MCF 10A (cell line): ENCODE measurements around the gene RECK. TPM values are rescaled to one million over a fixed set of nuclear protein-coding genes. Genes with fewer than 3 reads are reported as not detected.
A peak's percentile ranks its signal among the peaks of the same experiment; 100 is the strongest.

ENCODE experiments used
- BruUV-seq: library from RNA; stranded (reverse); fragments of 400-500 nt; replicated peaks from 2 replicates; lab custom pipeline; 2021; lab: Mats Ljungman, UMichigan
- CTCF ChIA-PET: fragments of 300-600 bp; sonication (Branson Sonifier 250); formaldehyde crosslinking; extraction: SDS; loops from one replicate; lab custom pipeline; 2021; ENCODE audit warnings: antibody characterized with exemption, inconsistent platforms; lab: Yijun Ruan, JAX
- POLR2A ChIA-PET: fragments of 300-600, 350-650 bp; sonication (Branson Sonifier 250); formaldehyde crosslinking; extraction: SDS; loops from one replicate; lab custom pipeline; 2020; ENCODE audit warnings: antibody characterized with exemption, inconsistent platforms; lab: Yijun Ruan, JAX
- DNase-seq: peaks from one replicate; pipeline ENCODE4 v3.0.0-alpha.2; 2018; ENCODE audit not compliant: unreplicated experiment
- H3K27ac Mint-ChIP-seq: one replicate; pipeline ENCODE4 v1.8.0; 2022; ENCODE audit warnings: mild to moderate bottlenecking, low read depth, mixed read lengths; ENCODE audit not compliant: unreplicated experiment
- H3K27me3 Mint-ChIP-seq: one replicate; pipeline ENCODE4 v1.8.0; 2022; ENCODE audit warnings: mixed read lengths; ENCODE audit not compliant: insufficient read depth, unreplicated experiment
- H3K36me3 Mint-ChIP-seq: one replicate; pipeline ENCODE4 v1.8.0; 2022; ENCODE audit warnings: mild to moderate bottlenecking, moderate library complexity, mixed read lengths; ENCODE audit not compliant: insufficient read depth, unreplicated experiment
- H3K4me1 Mint-ChIP-seq: one replicate; pipeline ENCODE4 v1.8.0; 2022; ENCODE audit warnings: mixed read lengths; ENCODE audit not compliant: insufficient read depth, unreplicated experiment
- H3K4me3 Mint-ChIP-seq: one replicate; pipeline ENCODE4 v1.8.0; 2022; ENCODE audit warnings: mild to moderate bottlenecking, moderate library complexity, mixed read lengths; ENCODE audit not compliant: unreplicated experiment
- H3K9me3 Mint-ChIP-seq: one replicate; pipeline ENCODE4 v1.8.0; 2022; ENCODE audit warnings: mixed read lengths; ENCODE audit not compliant: unreplicated experiment
- intact Hi-C: fragments of 100-400 bp; cut with micrococcal nuclease; formaldehyde crosslinking; loops from 2 replicates; pipeline ENCODE4 v1.14.1; 2022
- total RNA-seq: library from RNA; stranded (reverse); gene quantifications from 2 replicates; pipeline ENCODE4 v1.2.3, GENCODE V29; 2022
- TF ChIP-seq, protein P1 (sequence below): fragments of 200-600 bp; IDR thresholded peaks from one replicate; pipeline ENCODE4 v1.8.0; 2022; ENCODE audit warnings: antibody characterized with exemption, mild to moderate bottlenecking; ENCODE audit not compliant: unreplicated experiment

Gene RECK
- total RNA-seq, 1 experiment from 2014 or later: 3.7 TPM

DNA sequence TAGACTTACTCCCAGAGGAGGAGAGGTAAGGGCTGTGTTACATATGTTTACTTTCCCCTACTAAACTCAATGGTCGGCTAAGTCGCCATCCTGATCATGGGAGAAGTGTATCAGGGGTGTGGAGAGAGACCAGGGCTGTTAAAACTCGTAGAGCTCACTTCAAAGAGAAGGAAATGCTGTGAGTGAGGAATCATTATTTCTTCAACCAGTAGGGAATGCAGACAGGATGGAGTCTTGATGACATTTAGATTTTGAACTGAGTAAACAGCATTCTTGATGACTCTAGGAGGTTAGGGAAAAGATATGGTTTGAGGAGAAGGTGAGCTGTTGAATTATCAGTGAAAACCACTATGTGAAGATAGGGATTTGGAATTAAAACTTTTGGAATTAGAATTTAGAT lies 17.3 kb downstream of the RECK start:
- intact Hi-C loops: no loop called here
- no peak overlapping the region for H3K27ac Mint-ChIP-seq
- no peaks in the 10 kb centered on the region for H3K27me3 Mint-ChIP-seq
- DNase-seq: no peak
- CTCF ChIA-PET: interaction anchor here (0.6 kb wide), 3 partner anchors 23 to 282 kb away, joined by 3 read pairs; no protein-coding TSS in a partner anchor
- no peaks in the 10 kb centered on the region for H3K36me3 Mint-ChIP-seq
- no peak overlapping the region for H3K4me3 Mint-ChIP-seq
- TF ChIP-seq, protein P1, sequence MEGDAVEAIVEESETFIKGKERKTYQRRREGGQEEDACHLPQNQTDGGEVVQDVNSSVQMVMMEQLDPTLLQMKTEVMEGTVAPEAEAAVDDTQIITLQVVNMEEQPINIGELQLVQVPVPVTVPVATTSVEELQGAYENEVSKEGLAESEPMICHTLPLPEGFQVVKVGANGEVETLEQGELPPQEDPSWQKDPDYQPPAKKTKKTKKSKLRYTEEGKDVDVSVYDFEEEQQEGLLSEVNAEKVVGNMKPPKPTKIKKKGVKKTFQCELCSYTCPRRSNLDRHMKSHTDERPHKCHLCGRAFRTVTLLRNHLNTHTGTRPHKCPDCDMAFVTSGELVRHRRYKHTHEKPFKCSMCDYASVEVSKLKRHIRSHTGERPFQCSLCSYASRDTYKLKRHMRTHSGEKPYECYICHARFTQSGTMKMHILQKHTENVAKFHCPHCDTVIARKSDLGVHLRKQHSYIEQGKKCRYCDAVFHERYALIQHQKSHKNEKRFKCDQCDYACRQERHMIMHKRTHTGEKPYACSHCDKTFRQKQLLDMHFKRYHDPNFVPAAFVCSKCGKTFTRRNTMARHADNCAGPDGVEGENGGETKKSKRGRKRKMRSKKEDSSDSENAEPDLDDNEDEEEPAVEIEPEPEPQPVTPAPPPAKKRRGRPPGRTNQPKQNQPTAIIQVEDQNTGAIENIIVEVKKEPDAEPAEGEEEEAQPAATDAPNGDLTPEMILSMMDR: no peak
- no peaks in the 10 kb centered on the region for H3K4me1 Mint-ChIP-seq
- no TSS peak for BruUV-seq
- H3K9me3 Mint-ChIP-seq: no peaks in the 10 kb centered on the region
- POLR2A ChIA-PET: interaction anchor here (1.3 kb wide), 2 partner anchors 20 to 136 kb away, joined by 4 to 5 read pairs; no protein-coding TSS in a partner anchor

DNA sequence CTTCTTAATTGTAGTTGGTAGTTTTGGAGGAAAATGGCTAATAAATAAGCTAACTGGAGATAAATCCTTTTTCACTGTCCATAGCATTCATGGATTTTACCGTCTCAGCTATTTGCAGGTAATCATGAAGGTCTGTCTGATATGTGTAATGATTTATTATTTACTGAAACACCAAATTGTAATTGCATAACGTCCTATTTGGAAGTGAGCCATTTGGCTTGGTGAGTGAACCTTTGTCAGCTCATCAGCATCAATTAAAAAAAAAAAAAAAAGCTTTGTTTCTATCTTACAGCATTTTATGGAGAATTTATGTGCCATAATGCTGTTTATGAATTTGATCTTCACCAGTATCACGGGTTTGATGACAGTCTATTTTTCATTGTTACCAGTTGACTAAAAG lies 20.2 kb downstream of the RECK start:
- H3K27me3 Mint-ChIP-seq: no peaks in the 10 kb centered on the region
- intact Hi-C loops: no loop called here
- peak; percentile 56 for DNase-seq
- BruUV-seq: no TSS peak
- H3K27ac Mint-ChIP-seq: no peak overlapping the region
- no peaks in the 10 kb centered on the region for H3K4me1 Mint-ChIP-seq
- no peaks in the 10 kb centered on the region for H3K36me3 Mint-ChIP-seq
- CTCF ChIA-PET: interaction anchor here (0.8 kb wide), 1 partner anchor 48 kb away, joined by 3 read pairs; no protein-coding TSS in a partner anchor
- TF ChIP-seq, protein P1: no peak
- POLR2A ChIA-PET: interaction anchor here (1.0 to 2.0 kb wide), 3 partner anchors 17 to 19 kb away, joined by 5 to 14 read pairs (median 11); no protein-coding TSS in a partner anchor
- H3K9me3 Mint-ChIP-seq: no peaks in the 10 kb centered on the region
- H3K4me3 Mint-ChIP-seq: no peak overlapping the region

DNA sequence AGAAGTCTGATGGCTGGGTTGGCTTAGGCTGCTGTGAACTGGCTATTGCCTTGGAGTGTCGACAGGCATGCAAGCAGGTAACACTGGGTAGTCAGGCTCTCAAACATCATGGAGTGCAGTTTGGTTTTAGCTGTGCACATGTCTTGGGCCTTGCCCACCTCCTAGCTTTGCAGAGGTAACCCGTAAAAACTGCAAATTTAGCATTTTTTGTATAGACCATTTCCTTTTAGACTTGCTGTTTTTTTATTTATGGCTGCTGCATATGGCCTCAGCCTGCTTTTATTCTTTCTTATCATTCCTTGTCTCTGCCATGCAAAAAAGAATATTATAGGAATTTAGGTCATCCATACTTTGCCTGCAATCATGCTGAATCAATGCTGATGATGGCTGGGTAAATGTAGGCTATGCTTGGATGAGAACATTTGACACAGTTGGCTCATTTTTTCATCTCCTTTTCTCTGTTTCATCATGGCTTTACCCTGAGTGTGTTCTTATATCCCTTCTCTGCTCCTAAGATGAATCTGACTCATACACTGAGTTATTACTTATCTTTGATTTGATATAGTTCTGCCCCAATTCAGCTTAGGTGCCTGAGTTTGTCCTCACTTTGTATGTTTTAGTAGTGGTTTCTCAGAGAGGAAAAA lies 27.2 kb downstream of the RECK start:
- no peaks in the 10 kb centered on the region for H3K36me3 Mint-ChIP-seq
- ChIA-PET POLR2A (interaction anchor here (0.7 kb wide), 1 partner anchor 10 kb away, joined by 3 read pairs; no protein-coding TSS in a partner anchor), CTCF (interaction anchor here (1.7 kb wide), 1 partner anchor 10 kb away, joined by 5 read pairs; no protein-coding TSS in a partner anchor)
- BruUV-seq: no TSS peak
- intact Hi-C loops: no loop called here
- TF ChIP-seq, protein P1: no peak
- no peaks in the 10 kb centered on the region for H3K9me3 Mint-ChIP-seq
- H3K4me3 Mint-ChIP-seq: no peak overlapping the region
- DNase-seq: no peak
- no peaks in the 10 kb centered on the region for H3K4me1 Mint-ChIP-seq
- no peak overlapping the region for H3K27ac Mint-ChIP-seq
- no peaks in the 10 kb centered on the region for H3K27me3 Mint-ChIP-seq

- intact Hi-C loops: no loop called here
- CTCF ChIA-PET: interaction anchor here (0.5 to 1.7 kb wide), 3 partner anchors 9 to 39 kb away, joined by 3 to 5 read pairs (median 4); no protein-coding TSS in a partner anchor
- POLR2A ChIA-PET: interaction anchor here (0.7 to 1.0 kb wide), 2 partner anchors 9 kb away, joined by 3 to 4 read pairs; no protein-coding TSS in a partner anchor
- Mint-ChIP-seq H3K27me3 (no peaks in the 10 kb centered on the region), H3K27ac (no peak overlapping the region), H3K4me1 (no peaks in the 10 kb centered on the region), H3K4me3 (no peak overlapping the region), H3K9me3 (no peaks in the 10 kb centered on the region), H3K36me3 (no peaks in the 10 kb centered on the region)
- TF ChIP-seq, protein P1: no peak
- no peak for DNase-seq
- no TSS peak for BruUV-seq
Observed at GRCh38 chr9:36064448-36065037, 27.8 kb downstream of the RECK start.
